Right cardiac atrium (tissue), 5 donors: ENCODE results near the gene PIP4P1. TPM values are rescaled to one million over a fixed set of nuclear protein-coding genes. Genes with fewer than 3 reads are reported as not detected.
A peak's percentile ranks its signal among the peaks of the same experiment; 100 is the strongest.

Experiments used
- ATAC-seq, 2 donors: fragments of 200-7000 bp; cut with Tn5 transposase; one replicate each; pipeline versions ENCODE4 v1.8.0 to v1.9.1; 2020; ENCODE audit warnings: moderate library complexity in 2 of 2, mild to moderate bottlenecking in 1 of 2
- DNase-seq, 3 donors: peaks; one replicate each; pipeline ENCODE4 v3.0.0-alpha.2; 2020
- H3K27ac ChIP-seq: one replicate; pipeline ENCODE4 v1.5.1; 2013; ENCODE audit warnings: mild to moderate bottlenecking, low read length, control low read depth, moderate library complexity
- H3K27me3 ChIP-seq: one replicate; pipeline ENCODE4 v1.6.1; 2013; ENCODE audit not compliant: control insufficient read depth, insufficient read depth
- H3K4me1 ChIP-seq: one replicate; pipeline ENCODE4 v1.6.1; 2013; ENCODE audit warnings: low read length; ENCODE audit not compliant: control insufficient read depth, insufficient read depth
- H3K4me3 ChIP-seq: one replicate; pipeline ENCODE4 v1.5.1; 2013; ENCODE audit warnings: low read length, control low read depth
- H3K9me3 ChIP-seq: one replicate; pipeline ENCODE4 v1.6.1; 2013; ENCODE audit warnings: low read length; ENCODE audit not compliant: control insufficient read depth
- WGBS: extraction: QIAGEN DNeasy Blood & Tissue Kit; methylation state at CpG from one replicate; pipeline ENCODE4 v1.1.7; 2013; 5-methylcytosine and 5-hydroxymethylcytosine counted together
- intact Hi-C, 4 donors: fragments of 100-400 bp; cut with DNase I; formaldehyde crosslinking; loops; one replicate each; pipeline versions ENCODE4 v1.11.0 to v1.14.0; 2022 to 2023
- polyA plus RNA-seq: library from polyadenylated mRNA; stranded (reverse); fragments of 200-250 nt; gene quantifications from one replicate; pipeline ENCODE4 v1.2.3, GENCODE V29; 2013
- total RNA-seq, 4 donors: library from RNA; stranded (reverse); fragmentation: NEBNext Ultra II Directional; extraction: Animal tissue kit (Norgen Biotek cat#: 25700); gene quantifications; one replicate each; pipeline ENCODE4 v1.2.1, GENCODE V29; 2021
- donor health status: healthy with polysubstance abuse.
- donor health status: DM: no; HTN: yes; CAD: no.
- donor health status: DM: no; HTN: no; CAD: no.
- donor health status: DM: no; HTN: yes; CAD: no; lungs with severe emphysema.
- donor health status: DM: yes; HTN: yes; CAD: no.

Gene PIP4P1
- total and polyA plus RNA-seq, 5 donors: 16.2 to 23.7 (median 23.2) TPM

DNA sequence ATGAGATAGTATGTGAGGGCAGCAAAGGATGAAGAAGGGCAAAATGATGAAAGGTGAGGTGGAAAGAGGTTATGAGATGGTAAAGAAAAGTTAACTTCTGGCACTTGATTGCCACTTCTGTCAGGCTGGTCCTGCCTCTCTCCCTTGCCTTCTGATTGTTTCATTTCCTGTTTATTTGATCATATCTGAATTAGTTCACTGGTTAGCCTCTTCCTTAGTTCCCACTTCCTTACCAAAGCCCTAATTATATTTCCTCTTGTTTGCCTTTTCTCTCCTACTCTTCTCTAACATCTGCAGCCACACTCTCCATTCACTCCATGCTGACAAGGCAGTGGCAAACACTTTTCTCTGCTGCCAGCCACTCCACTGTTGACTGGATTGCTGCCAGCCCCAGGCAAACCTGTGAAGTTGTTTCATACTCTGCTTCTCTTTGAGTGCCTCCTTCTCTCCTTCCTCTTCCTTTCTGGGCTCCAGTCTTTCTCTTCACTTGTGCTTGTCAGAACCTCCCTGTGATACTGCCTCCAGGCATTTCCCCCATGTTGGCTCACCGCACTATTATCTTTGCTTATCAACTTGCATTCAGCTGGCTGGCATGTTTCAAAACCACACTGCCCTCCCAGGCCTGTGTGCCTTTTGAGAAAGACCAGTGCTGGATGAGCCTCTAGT lies 16.1 kb upstream of the PIP4P1 start:
- H3K27ac ChIP-seq: no peak overlapping the region
- no peaks in the 10 kb centered on the region for H3K9me3 ChIP-seq
- H3K4me1 ChIP-seq: peaks cover 9% of the 10 kb centered on the region
- WGBS: 13% methylated on average over 1 of the region's 1 CpG
- H3K4me3 ChIP-seq: no peak overlapping the region
- DNase-seq (peak in 2 of 3 donors; percentile 69), ATAC-seq (peak; percentile 59 to 81)
- no peaks in the 10 kb centered on the region for H3K27me3 ChIP-seq
- intact Hi-C loops: no loop called here

DNA sequence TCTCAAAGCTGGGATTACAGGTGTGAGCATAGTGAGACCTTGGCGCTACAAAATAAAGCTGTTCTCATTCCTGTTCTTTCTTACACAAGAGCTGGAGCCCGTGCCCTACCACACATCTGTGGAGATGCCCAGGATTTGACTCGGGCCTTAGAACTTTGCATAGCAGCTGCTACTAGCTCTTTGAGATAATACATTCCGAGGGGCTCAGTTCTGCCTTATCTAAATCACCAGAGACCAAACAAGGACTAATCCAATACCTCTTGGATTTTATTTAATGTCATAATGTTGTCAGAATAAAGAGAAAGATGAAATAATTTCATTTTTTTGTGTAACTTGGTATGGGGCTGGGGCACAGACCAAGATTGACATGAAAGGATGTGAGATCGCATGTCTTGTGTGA lies 15.5 kb upstream of the PIP4P1 start:
- H3K4me1 ChIP-seq: peaks cover 9% of the 10 kb centered on the region
- intact Hi-C loops: no loop called here
- DNase-seq (no peak), ATAC-seq (no peak)
- H3K27ac ChIP-seq: peak overlapping the region; percentile 5
- WGBS: 55% methylated on average over 5 of the region's 5 CpGs
- H3K9me3 ChIP-seq: no peaks in the 10 kb centered on the region
- H3K4me3 ChIP-seq: no peak overlapping the region
- no peaks in the 10 kb centered on the region for H3K27me3 ChIP-seq

DNA sequence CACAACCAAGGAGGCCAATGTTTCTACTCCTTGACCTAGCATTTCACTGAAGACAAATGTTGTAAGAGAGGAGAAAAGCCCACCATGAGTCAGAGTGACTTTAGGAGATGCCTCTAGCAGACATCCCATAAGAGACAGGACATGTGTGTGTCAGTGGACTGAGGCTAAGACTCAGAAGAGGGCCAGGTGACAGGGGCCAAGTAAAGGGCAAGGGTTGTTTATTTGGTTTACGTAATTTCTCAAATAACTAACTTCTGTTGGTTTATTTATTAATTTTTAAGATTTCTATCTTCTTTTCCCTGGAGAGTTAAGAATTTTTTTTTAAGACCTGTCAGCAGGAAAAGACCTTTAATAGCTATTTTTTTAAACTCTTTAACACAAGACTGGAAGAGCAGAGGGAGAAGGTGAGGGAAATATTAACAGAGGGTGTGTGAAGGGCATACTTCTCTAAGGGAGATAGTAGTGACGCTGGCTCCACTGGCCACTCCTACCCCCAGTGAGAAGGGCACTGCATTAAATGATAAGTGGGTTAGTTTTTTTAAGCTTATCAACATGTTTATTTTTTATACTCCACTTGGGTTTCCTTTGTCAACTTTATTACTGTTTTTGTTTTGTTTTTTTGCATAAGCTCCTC lies 11.4 kb upstream of the PIP4P1 start:
- Histone ChIP-seq H3K4me3 (no peak overlapping the region), H3K4me1 (peaks cover 12% of the 10 kb centered on the region), H3K9me3 (no peaks in the 10 kb centered on the region), H3K27ac (no peak overlapping the region), H3K27me3 (no peaks in the 10 kb centered on the region)
- WGBS: 66% methylated on average over 2 of the region's 2 CpGs
- DNase-seq: no peak
- ATAC-seq: no peak
- intact Hi-C loops: no loop called here

DNA sequence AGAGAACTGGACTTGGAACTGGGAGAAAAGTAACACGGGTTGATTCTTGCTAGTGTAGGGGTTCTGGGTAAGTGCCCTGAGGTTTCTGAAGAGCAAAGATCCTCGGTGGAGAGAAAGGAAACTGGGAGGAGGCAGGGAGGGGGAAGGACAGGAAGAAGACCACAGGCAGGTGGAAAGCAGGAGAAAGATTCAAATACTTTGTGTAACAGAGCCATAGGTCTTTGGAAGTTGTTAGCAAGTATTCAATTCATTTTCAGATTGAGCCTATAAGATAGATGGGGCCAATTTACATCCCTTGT lies 9.3 kb upstream of the PIP4P1 start:
- DNase-seq (no peak), ATAC-seq (no peak)
- intact Hi-C loops: no loop called here
- 3% methylated on average over 2 of the region's 2 CpGs for WGBS
- Histone ChIP-seq H3K27me3 (no peaks in the 10 kb centered on the region), H3K4me1 (peaks cover 4% of the 10 kb centered on the region), H3K4me3 (peak overlapping the region; percentile 55), H3K9me3 (no peaks in the 10 kb centered on the region), H3K27ac (peak overlapping the region; percentile 79)

DNA sequence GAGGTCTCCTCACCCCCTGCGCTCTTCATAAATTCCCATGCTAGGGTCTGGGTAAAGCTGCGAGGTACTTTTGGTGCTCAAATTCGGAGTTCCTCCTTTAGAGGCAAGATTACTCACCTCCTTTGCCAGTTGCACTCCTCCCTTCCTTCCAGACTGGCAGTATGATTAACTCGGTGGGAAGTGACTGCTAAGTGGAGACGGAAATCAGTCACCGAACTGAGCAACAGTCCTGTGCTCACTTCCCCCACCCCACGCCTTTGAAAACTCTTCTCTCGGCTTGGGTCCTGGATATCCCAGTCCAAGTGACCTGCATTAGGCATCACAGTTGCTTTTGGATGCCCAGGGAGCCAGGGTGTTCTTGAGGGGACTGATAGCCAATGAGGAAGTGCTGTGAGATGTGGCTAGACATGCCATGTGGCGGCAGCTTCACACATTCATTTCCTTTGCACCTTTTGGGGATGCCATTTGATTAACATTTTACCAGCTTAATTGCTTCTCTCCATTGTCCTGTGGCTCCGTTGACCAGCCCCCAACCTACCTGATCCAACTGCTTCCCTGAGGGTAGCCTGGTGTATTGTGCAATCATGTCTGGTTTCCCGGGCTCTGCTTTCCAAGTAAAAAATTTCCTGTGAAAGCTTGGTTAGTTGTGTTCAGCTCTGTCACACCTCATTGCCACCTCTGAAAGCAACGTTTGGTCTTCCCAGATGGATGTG lies 8.8 kb upstream of the PIP4P1 start:
- Histone ChIP-seq H3K4me1 (peaks cover 4% of the 10 kb centered on the region), H3K27me3 (no peaks in the 10 kb centered on the region), H3K9me3 (no peaks in the 10 kb centered on the region), H3K27ac (peak overlapping the region; percentile 79), H3K4me3 (peak overlapping the region; percentile 55)
- intact Hi-C loops: no loop called here
- DNase-seq: peak in 2 of 3 donors; percentile 26 to 45
- WGBS: 2% methylated on average over 12 of the region's 12 CpGs
- peak; percentile 60 to 88 for ATAC-seq

DNA sequence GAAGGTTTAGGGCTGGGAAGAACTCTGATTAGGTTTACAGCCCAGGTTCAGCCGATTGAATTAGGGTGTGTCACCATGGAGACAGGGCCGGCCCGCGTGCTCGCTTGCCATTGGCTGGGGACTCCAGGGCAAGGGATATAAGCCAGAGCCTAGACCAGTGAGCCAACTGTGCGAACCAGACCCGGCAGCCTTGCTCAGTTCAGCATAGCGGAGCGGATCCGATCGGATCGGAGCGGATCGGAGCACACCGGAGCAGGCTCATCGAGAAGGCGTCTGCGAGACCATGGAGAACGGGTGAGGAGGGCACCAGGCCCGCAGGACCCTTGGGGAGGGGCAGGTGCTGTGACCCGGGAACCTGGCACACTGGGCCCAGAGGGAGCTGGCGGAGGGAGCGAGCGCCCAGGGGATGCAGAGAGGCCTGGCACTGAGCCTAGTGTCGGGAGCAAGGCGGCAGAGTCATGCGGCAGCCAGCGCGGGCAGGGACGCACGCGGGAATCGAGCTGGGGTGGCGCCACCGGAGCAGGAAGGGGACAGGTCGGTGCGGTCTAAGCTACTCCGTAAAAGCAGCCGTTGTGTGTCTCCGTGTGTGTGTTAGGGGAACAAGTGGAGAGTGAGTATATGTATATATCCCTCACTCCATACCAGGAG lies 8.1 kb upstream of the PIP4P1 start, which contains the start of gene PNP:
TSS of gene PNP (plus strand) at position 165 of the 648 bp plus-strand sequence. CDS start at position 284, 119 bp downstream.
- intact Hi-C loops: no loop called here
- DNase-seq (peak; percentile 90 to 94 (median 93)), ATAC-seq (peak; percentile 98 to 99)
- H3K27ac ChIP-seq: peak within 1 kb of the TSS; percentile 79
- no peaks in the 10 kb centered on the region for H3K9me3 ChIP-seq
- H3K27me3 ChIP-seq: no peaks in the 10 kb centered on the region
- peaks cover 4% of the 10 kb centered on the region for H3K4me1 ChIP-seq
- under 1% methylated on average over 40 of the region's 40 CpGs for WGBS
- H3K4me3 ChIP-seq: peak within 1 kb of the TSS; percentile 55

DNA sequence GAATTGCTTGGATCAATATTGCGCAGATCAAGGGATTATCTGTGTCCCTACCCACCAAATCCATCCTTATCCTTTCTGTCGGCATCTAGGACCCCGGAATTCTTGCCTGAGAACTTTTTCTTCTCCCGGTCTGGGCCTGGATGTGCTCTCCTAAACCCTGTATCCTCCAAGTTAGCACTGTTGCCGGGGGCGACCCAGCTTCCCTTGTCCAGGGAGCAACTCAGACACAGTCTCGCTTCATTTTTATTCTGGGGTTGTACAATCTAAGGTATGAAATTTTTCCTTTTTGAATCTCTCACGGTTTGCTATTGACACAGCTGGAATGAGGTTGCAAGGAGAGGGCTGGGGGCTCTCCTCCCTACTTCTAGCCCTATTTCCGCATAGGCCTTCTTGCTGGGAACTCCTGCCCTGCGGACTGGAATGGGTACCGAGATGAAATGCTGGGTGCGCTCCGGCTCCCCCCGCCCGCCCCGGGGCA lies 7.6 kb upstream of the PIP4P1 start:
- DNase-seq (peak in 2 of 3 donors; percentile 35 to 67), ATAC-seq (peak in 1 of 2 donors; percentile 1)
- WGBS: 29% methylated on average over 16 of the region's 16 CpGs
- Histone ChIP-seq H3K9me3 (no peaks in the 10 kb centered on the region), H3K27me3 (no peaks in the 10 kb centered on the region), H3K4me3 (peak overlapping the region; percentile 55), H3K4me1 (peaks cover 4% of the 10 kb centered on the region), H3K27ac (peak overlapping the region; percentile 79)
- intact Hi-C loops: no loop called here

DNA sequence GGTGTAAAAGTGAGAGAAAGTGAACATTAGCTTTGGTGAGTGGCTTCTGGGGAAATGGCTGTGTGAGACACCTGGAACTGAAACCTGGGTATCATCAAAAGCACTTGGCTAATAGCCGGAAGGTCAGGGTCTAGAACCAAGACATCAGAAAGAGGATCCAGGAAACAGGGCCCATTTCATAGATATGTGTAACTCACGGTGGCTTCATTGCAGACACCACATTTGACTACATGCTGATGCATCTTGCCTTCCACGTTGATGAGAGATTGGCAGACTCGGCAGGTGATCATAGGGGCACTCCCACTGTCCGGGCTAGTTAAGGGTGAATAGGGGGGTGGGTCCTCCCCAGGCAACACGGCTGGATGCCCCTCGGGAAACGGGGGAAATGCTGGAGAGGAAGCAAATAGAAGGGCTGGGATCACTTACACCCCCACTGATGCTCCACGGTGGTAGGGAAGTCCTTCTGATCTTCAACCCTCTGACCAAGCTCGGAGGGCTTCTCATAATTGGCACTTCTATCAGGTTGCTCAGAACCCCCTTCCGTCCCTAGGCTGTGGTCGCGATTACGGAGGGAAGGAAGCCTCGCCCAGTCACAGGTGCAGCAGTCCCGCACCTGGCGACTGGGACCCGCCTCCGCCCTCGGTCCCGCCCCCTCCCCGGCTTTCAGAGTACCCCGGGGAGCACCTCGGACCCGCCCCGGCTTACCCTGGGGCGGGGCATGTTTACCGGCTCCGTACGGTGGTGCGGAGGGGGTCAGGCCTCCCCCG lies 593 bp downstream of the PIP4P1 start:
- 5% methylated on average over 32 of the region's 32 CpGs for WGBS
- ATAC-seq (peak; percentile 2 to 5), DNase-seq (no peak)
- intact Hi-C loops: no loop called here
- H3K4me1 ChIP-seq: peaks cover 5% of the 10 kb centered on the region
- H3K9me3 ChIP-seq: no peaks in the 10 kb centered on the region
- H3K4me3 ChIP-seq: peak overlapping the region; percentile 78
- H3K27me3 ChIP-seq: no peaks in the 10 kb centered on the region
- H3K27ac ChIP-seq: peak overlapping the region; percentile 73

DNA sequence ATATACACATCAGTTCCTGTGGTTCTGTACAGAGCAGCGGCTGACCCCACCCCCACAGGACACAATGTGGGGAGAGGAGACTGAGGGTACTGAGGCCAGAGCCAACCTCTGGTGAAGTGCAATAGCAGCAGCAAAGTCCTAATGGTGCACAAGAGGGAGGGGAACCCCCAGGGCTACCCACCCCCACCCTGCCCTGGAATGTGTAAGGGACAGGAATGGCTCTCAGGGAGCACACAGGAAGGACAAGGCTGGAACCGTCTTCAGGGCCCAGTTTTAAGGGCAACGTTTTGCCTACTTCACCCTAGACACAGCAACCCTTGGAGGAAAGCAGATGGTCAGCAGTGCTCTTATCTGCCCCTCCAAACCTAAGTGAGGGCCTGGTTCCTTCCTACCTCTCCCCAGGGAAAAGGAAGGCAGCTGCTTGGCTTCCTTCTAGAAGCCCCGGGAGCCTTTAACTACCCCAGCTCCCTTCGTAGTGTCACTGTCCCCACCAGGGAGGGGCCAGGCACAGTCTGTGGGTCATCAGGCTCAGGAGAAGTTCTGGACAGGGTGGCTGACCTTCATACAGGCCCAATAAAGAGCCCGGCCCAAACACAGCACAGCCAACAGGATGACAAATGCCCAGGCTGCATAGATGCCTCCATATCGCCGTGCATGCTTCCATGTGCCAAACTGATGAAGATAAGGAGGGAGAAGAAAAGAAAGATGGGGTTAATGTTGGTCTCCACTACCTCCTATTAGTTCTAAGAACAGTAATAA lies 3.0 kb downstream of the PIP4P1 start:
- 48% methylated on average over 8 of the region's 8 CpGs for whole genome bisulfite sequencing
- intact Hi-C loops: loop anchor here in 1 of 4 donors (10.0 kb wide), 1 partner anchor 113 kb away; the partner anchor contains the start of gene PARP2
- no peaks in the 10 kb centered on the region for H3K27me3 ChIP-seq
- H3K4me1 ChIP-seq: peaks cover 5% of the 10 kb centered on the region
- DNase-seq: peak in 1 of 3 donors; percentile 41
- no peaks in the 10 kb centered on the region for H3K9me3 ChIP-seq
- H3K4me3 ChIP-seq: no peak overlapping the region
- no peak overlapping the region for H3K27ac ChIP-seq
- no peak for ATAC-seq

DNA sequence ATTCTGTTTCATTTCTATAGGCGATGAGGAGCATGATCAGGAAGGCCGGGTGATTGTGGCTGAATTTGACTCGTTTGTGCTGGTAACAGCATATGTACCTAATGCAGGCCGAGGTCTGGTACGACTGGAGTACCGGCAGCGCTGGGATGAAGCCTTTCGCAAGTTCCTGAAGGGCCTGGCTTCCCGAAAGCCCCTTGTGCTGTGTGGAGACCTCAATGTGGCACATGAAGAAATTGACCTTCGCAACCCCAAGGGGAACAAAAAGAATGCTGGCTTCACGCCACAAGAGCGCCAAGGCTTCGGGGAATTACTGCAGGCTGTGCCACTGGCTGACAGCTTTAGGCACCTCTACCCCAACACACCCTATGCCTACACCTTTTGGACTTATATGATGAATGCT lies 4.3 kb downstream of the PIP4P1 start:
- whole genome bisulfite sequencing: 75% methylated on average over 13 of the region's 13 CpGs
- no peaks in the 10 kb centered on the region for H3K27me3 ChIP-seq
- H3K4me1 ChIP-seq: peaks cover 5% of the 10 kb centered on the region
- no peak overlapping the region for H3K4me3 ChIP-seq
- no peaks in the 10 kb centered on the region for H3K9me3 ChIP-seq
- ATAC-seq (no peak), DNase-seq (peak in 1 of 3 donors; percentile 33)
- intact Hi-C loops: loop anchor here in 1 of 4 donors (10.0 kb wide), 1 partner anchor 112 kb away; the partner anchor contains the start of gene PARP2
- H3K27ac ChIP-seq: no peak overlapping the region
